ENCODE results near the gene RPS28.

DNA sequence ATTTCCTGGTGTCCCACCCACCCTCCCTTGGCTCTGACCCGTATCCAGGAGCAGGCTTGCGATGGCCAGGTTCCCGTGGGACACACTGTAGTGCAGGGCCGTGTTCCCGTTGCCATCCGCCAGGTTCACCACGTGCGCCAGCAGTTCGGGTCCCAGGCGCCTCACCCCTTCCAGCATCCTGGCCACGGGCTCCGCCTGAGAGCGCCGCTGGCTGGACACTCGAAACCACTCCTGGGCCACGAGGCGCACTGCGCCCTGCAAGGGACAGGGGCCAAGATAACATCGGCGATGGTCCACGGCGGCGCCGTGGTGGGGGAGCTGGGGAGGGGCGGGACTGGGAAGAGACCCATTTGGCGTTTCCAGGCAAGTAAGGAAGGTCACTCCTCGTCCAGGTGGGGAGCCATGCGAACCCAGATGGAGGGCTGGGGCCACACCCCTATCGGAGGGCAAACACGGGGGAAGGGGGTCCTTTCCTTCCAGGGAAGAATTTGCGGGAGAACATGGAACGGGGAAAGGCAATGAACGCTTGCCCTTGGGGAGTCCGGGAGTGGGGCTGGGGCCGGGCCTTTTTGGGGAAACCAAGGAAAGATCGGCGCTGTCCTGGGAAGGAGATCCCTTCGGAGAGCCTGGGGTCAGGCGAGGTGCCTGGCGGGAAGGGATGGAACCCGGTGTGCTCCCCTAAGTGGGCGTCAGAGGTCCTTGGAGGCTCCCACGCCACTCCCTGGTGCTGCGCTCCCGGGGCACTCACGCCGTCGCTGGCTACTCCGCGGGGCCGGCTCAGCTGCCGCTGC, 11.9 kb downstream of the RPS28 start:
- TF ChIP-seq POLR2A (IDR thresholded peaks at IDR 0.05; ENCODE audit: low read depth, low read length) (no peak), POLR2AphosphoS5 (IDR thresholded peaks at IDR 0.05; ENCODE audit: low read depth, low read length) (no peak)

All from GM12891 (cell line).